Vagina (tissue), 2 donors: ENCODE data around the gene RECK. TPM values are rescaled to one million over a fixed set of nuclear protein-coding genes. Genes with fewer than 3 reads are reported as not detected.
A peak's percentile ranks its signal among the peaks of the same experiment; 100 is the strongest.

Source experiments
- DNase-seq, 2 donors: peaks; one replicate each; pipeline ENCODE4 v3.0.0-alpha.2; 2017; ENCODE audit errors: extremely low spot score in 2 of 2
- H3K27ac ChIP-seq: fragments of 200-600 bp; sonication (generic); one replicate; pipeline ENCODE4 v1.5.1; 2019
- H3K27me3 ChIP-seq: fragments of 200-600 bp; sonication (generic); one replicate; pipeline ENCODE4 v1.5.1; 2019
- H3K36me3 ChIP-seq, 2 donors: fragments of 200-600 bp; sonication (generic); one replicate each; pipeline ENCODE4 v1.5.1; 2017 to 2019
- H3K4me1 ChIP-seq: fragments of 200-600 bp; sonication (generic); one replicate; pipeline ENCODE4 v1.5.1; 2019
- H3K4me3 ChIP-seq, 2 donors: fragments of 200-600 bp; sonication (generic); 1 replicate in 1 of 2; 2 replicates in 1 of 2; pipeline ENCODE4 v1.5.1; 2016 to 2019
- H3K9me3 ChIP-seq: fragments of 200-600 bp; sonication (generic); one replicate; pipeline ENCODE4 v1.5.1; 2019
- CTCF ChIP-seq, 3 experiments: fragments of 450-650 bp in 2 of 3; fragments of 200-600 bp in 1 of 3; sonication (generic) in 1 of 3; IDR thresholded peaks; one replicate each; pipeline ENCODE4 v1.5.1; 2017 to 2019; ENCODE audit warnings: antibody characterized with exemption in 3 of 3, mild to moderate bottlenecking in 2 of 3, moderate library complexity in 2 of 3
- POLR2A ChIP-seq, 2 donors: fragments of 450-650 bp; IDR thresholded peaks; one replicate each; pipeline ENCODE4 v1.6.1; 2017; ENCODE audit warnings: antibody characterized with exemption in 2 of 2, mild to moderate bottlenecking in 2 of 2, moderate library complexity in 2 of 2
- POLR2AphosphoS5 ChIP-seq, 2 donors: sonication (generic); formaldehyde crosslinking; IDR thresholded peaks; one replicate each; pipeline ENCODE4 v1.9.0; 2017; ENCODE audit warnings: antibody characterized with exemption in 2 of 2, mild to moderate bottlenecking in 2 of 2, low read depth in 1 of 2; ENCODE audit not compliant: insufficient read depth in 1 of 2
- intact Hi-C: fragments of 100-400 bp; cut with DNase I; formaldehyde crosslinking; loops from one replicate; pipeline ENCODE4 v1.15.1; 2023
- total RNA-seq: library from RNA; depleted of rRNA; stranded (reverse); fragments of >200 nt; gene quantifications from one replicate; pipeline ENCODE4 v1.2.3, GENCODE V29; 2016

RECK gene
- total RNA-seq, 1 donor from 2014 or later = 15.5 TPM

DNA sequence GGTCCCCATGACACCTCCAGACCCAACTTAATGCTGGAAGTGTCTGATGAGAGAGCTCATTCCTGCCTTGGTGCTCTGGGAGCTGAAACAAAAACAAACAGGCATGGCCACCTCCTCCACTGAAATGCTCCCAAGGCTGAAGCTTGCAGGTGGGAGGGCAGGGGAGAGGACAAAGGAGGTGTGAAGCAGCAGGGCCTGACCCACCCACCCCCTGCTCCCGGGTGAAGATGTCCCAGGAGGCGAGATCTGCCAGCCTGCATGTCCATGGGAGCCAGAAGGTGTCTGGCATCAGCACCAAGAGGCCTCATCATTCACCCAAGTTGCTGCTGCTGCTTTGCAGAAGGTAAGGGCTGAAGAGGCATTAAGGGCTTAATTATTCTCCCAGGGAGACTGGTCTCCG lies 128.3 kb downstream of the RECK start:
- Histone ChIP-seq H3K36me3 (no peaks in the 10 kb centered on the region), H3K9me3 (no peaks in the 10 kb centered on the region), H3K27ac (peak overlapping the region; percentile 89), H3K4me3 (no peak overlapping the region), H3K4me1 (peaks cover 46% of the 10 kb centered on the region), H3K27me3 (no peaks in the 10 kb centered on the region)
- no peak for DNase-seq
- intact Hi-C loops = no loop called here
- no peak for TF ChIP-seq POLR2AphosphoS5 (IDR thresholded peaks at IDR 0.05; ENCODE audit: insufficient read depth in 1 of 2, low read depth in 1 of 2)
- no peak for TF ChIP-seq CTCF (IDR thresholded peaks at IDR 0.05)
- TF ChIP-seq POLR2A (IDR thresholded peaks at IDR 0.05) = no peak

GRCh38 chr9:36165826-36166167 lies 129.1 kb downstream of the RECK start:
- intact Hi-C loops = loop anchor here (1.0 to 2.0 kb wide), 2 partner anchors 23 to 28 kb away; no protein-coding TSS in a partner anchor
- TF ChIP-seq CTCF (IDR thresholded peaks at IDR 0.05) (no peak), POLR2A (IDR thresholded peaks at IDR 0.05) (no peak), POLR2AphosphoS5 (IDR thresholded peaks at IDR 0.05; ENCODE audit: insufficient read depth in 1 of 2, low read depth in 1 of 2) (no peak)
- peaks cover 42% of the 10 kb centered on the region for H3K4me1 ChIP-seq
- H3K9me3 ChIP-seq = no peaks in the 10 kb centered on the region
- H3K36me3 ChIP-seq = no peaks in the 10 kb centered on the region
- H3K27me3 ChIP-seq = no peaks in the 10 kb centered on the region
- peak overlapping the region; percentile 89 for H3K27ac ChIP-seq
- no peak for DNase-seq
- peak overlapping the region; percentile 52 for H3K4me3 ChIP-seq

DNA sequence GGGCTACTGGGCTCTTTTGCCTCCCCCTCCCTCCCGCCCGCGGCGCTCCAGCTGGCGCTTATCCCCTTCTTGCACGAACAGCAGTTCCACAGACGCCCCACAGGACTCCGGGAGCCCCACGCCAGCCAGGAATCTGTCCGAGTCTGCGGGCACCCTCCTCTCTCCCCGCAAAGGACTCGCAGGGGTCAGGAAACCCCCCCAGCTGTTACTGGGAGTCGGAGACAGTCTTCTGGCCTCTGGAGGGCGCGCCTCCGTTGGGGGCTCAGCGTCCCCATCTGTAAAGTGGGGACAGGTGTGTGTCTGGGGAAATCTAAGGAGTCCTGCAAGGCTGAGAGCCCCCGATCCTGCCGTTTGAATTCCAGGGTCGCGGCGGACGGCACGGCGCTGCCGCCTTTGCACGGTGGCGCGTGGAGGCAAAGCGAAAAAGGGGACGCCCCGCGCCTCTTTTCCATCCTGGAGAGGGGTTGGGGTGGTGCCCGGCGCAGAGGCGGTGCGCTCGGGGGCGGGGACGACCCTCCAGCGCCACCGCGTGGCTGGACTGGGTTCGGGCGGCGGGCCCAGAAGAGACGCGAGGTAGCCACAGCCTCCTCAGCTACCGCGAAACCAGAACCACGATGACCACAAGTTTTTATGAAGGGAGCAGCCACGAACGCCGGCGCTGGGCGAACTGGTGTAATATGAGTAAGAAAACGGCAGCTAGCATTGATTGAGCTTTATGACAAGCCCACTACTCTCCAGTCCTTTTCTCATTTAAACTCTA lies 129.6 kb downstream of the RECK start:
- TF ChIP-seq POLR2A (IDR thresholded peaks at IDR 0.05) (no peak), CTCF (IDR thresholded peaks at IDR 0.05) (peak; percentile 71 to 91 (median 84)), POLR2AphosphoS5 (IDR thresholded peaks at IDR 0.05; ENCODE audit: insufficient read depth in 1 of 2, low read depth in 1 of 2) (peak; percentile 11 to 81)
- Histone ChIP-seq H3K9me3 (no peaks in the 10 kb centered on the region), H3K36me3 (no peaks in the 10 kb centered on the region), H3K4me3 (peak overlapping the region; percentile 52), H3K27me3 (no peaks in the 10 kb centered on the region), H3K27ac (peak overlapping the region; percentile 89), H3K4me1 (peaks cover 38% of the 10 kb centered on the region)
- DNase-seq = no peak
- intact Hi-C loops = loop anchor here (1.0 to 2.0 kb wide), 2 partner anchors 24 to 29 kb away; no protein-coding TSS in a partner anchor

GRCh38 chr9:36169166-36169565 lies 132.5 kb downstream of the RECK start, which contains the start of gene CCIN:
Gene CCIN (plus strand): TSS chr9:36169388. CDS start chr9:36169503, 115 bp downstream.
- intact Hi-C loops = no loop called here
- H3K27ac ChIP-seq = no peak within 1 kb of the TSS
- H3K36me3 ChIP-seq = no peaks in the 10 kb centered on the region
- peaks cover 17% of the 10 kb centered on the region for H3K4me1 ChIP-seq
- H3K9me3 ChIP-seq = no peaks in the 10 kb centered on the region
- TF ChIP-seq POLR2A (IDR thresholded peaks at IDR 0.05) (no peak), POLR2AphosphoS5 (IDR thresholded peaks at IDR 0.05; ENCODE audit: insufficient read depth in 1 of 2, low read depth in 1 of 2) (no peak), CTCF (IDR thresholded peaks at IDR 0.05) (no peak)
- no peak for DNase-seq
- no peaks in the 10 kb centered on the region for H3K27me3 ChIP-seq
- no peak within 1 kb of the TSS for H3K4me3 ChIP-seq

GRCh38 chr9:36169708-36170107 lies 133.0 kb downstream of the RECK start:
- no peaks in the 10 kb centered on the region for H3K36me3 ChIP-seq
- no peaks in the 10 kb centered on the region for H3K9me3 ChIP-seq
- no peak overlapping the region for H3K27ac ChIP-seq
- H3K4me1 ChIP-seq = peaks cover 14% of the 10 kb centered on the region
- no peak for DNase-seq
- no peaks in the 10 kb centered on the region for H3K27me3 ChIP-seq
- intact Hi-C loops = loop anchor here (5.0 kb wide), 1 partner anchor 42 kb away; no protein-coding TSS in a partner anchor
- TF ChIP-seq POLR2AphosphoS5 (IDR thresholded peaks at IDR 0.05; ENCODE audit: insufficient read depth in 1 of 2, low read depth in 1 of 2) = no peak
- TF ChIP-seq POLR2A (IDR thresholded peaks at IDR 0.05) = no peak
- TF ChIP-seq CTCF (IDR thresholded peaks at IDR 0.05) = no peak
- H3K4me3 ChIP-seq = no peak overlapping the region
